Gastroesophageal sphincter (tissue), 4 donors: Measurements from ENCODE around the gene KIF13A. TPM values are rescaled to one million over a fixed set of nuclear protein-coding genes. Genes with fewer than 3 reads are reported as not detected.

Experiments used
- ATAC-seq: fragments of 150-250 bp; one replicate; pipeline ENCODE4 v1.9.1; 2016; ENCODE audit warnings: mild to moderate bottlenecking, moderate library complexity
- H3K27ac ChIP-seq, 4 donors: fragments of 200-600 bp; sonication (generic) in 3 of 4; 1 replicate in 3 of 4; 2 replicates in 1 of 4; pipeline ENCODE4 v1.5.1; 2016 to 2019
- H3K27me3 ChIP-seq: fragments of 200-600 bp; sonication (generic); one replicate; pipeline ENCODE4 v1.5.1; 2019
- H3K36me3 ChIP-seq, 2 donors: fragments of 200-600 bp; sonication (generic); one replicate each; pipeline ENCODE4 v1.5.1; 2019; ENCODE audit warnings: control low read depth in 1 of 2
- H3K4me1 ChIP-seq, 3 donors: fragments of 200-600 bp; sonication (generic); 1 replicate in 2 of 3; 2 replicates in 1 of 3; pipeline ENCODE4 v1.5.1; 2016 to 2019; ENCODE audit warnings: control low read depth in 2 of 3
- H3K4me3 ChIP-seq, 2 donors: fragments of 200-600 bp; sonication (generic); one replicate each; pipeline ENCODE4 v1.5.1; 2019; ENCODE audit warnings: mild to moderate bottlenecking in 1 of 2, moderate library complexity in 1 of 2
- H3K9me3 ChIP-seq, 3 donors: fragments of 200-600 bp; sonication (generic); one replicate each; pipeline ENCODE4 v1.5.1; 2017 to 2019; ENCODE audit warnings: control low read depth in 2 of 3
- EP300 ChIP-seq: sonication (generic); formaldehyde crosslinking; IDR thresholded peaks from one replicate; pipeline ENCODE4 v1.6.1; 2017; ENCODE audit warnings: antibody characterized with exemption, mild to moderate bottlenecking
- POLR2A ChIP-seq, 2 donors: fragments of 450-650 bp; IDR thresholded peaks; one replicate each; pipeline ENCODE4 v1.6.1; 2017; ENCODE audit warnings: antibody characterized with exemption in 2 of 2, mild to moderate bottlenecking in 2 of 2, moderate library complexity in 1 of 2
- POLR2AphosphoS5 ChIP-seq: sonication (generic); formaldehyde crosslinking; IDR thresholded peaks from one replicate; pipeline ENCODE4 v1.6.1; 2017; ENCODE audit warnings: antibody characterized with exemption
- WGBS, 2 donors: methylation state at CpG; one replicate each; pipeline ENCODE4 v1.1.5; 2018; ENCODE audit warnings: low coverage in 1 of 2; 5-methylcytosine and 5-hydroxymethylcytosine counted together
- total RNA-seq, 4 donors: library from RNA; depleted of rRNA; stranded (reverse); fragments of >200 nt; gene quantifications; one replicate each; pipeline ENCODE4 v1.1.0, GENCODE V29; 2016
- TF ChIP-seq, protein P1 (sequence below), 4 experiments: fragments of 200-600 bp in 2 of 4; fragments of 450-650 bp in 2 of 4; sonication (generic) in 1 of 4; IDR thresholded peaks; one replicate each; pipeline ENCODE4 v1.5.1; 2017 to 2019; ENCODE audit warnings: antibody characterized with exemption in 4 of 4, mild to moderate bottlenecking in 2 of 4, moderate library complexity in 2 of 4

Gene KIF13A
- total RNA-seq, 4 donors from 2014 or later: 67.7 to 98.9 (median 84.1) TPM

GRCh38 chr6:18031189-18031588, 43.8 kb upstream of the KIF13A start:
- ATAC-seq: no peak
- H3K9me3 ChIP-seq: no peaks in the 10 kb centered on the region
- no peaks in the 10 kb centered on the region for H3K27me3 ChIP-seq
- H3K27ac ChIP-seq: no peak overlapping the region
- no peaks in the 10 kb centered on the region for H3K4me1 ChIP-seq
- no peaks in the 10 kb centered on the region for H3K36me3 ChIP-seq
- no peak overlapping the region for H3K4me3 ChIP-seq
- WGBS, 2 donors: 89 to 93% methylated on average over 2 of the region's 2 CpGs
- TF ChIP-seq EP300 (no peak), POLR2AphosphoS5 (no peak), POLR2A (IDR thresholded peaks at IDR 0.05) (no peak)
- TF ChIP-seq, protein P1, sequence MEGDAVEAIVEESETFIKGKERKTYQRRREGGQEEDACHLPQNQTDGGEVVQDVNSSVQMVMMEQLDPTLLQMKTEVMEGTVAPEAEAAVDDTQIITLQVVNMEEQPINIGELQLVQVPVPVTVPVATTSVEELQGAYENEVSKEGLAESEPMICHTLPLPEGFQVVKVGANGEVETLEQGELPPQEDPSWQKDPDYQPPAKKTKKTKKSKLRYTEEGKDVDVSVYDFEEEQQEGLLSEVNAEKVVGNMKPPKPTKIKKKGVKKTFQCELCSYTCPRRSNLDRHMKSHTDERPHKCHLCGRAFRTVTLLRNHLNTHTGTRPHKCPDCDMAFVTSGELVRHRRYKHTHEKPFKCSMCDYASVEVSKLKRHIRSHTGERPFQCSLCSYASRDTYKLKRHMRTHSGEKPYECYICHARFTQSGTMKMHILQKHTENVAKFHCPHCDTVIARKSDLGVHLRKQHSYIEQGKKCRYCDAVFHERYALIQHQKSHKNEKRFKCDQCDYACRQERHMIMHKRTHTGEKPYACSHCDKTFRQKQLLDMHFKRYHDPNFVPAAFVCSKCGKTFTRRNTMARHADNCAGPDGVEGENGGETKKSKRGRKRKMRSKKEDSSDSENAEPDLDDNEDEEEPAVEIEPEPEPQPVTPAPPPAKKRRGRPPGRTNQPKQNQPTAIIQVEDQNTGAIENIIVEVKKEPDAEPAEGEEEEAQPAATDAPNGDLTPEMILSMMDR (IDR thresholded peaks at IDR 0.05): no peak

DNA sequence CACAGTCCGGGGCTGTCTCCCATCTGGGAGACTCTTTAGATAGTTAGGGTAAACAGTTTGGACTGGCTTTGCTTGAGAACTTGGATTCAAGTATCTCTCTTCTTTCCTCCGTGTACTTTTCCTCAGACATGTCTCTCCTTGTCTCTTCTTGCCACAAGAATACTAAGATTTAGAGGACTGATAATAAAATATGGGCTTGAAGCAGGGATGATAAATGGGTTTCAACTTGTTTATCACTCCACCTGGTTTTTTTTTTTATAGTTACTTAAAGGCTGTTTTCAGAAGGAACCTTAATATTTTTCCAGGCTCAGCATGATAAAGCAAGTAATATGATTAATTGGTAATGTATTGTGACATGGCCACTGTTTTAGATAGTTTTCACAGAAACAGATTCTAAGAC, 40.9 kb upstream of the KIF13A start:
- H3K36me3 ChIP-seq: no peaks in the 10 kb centered on the region
- no peaks in the 10 kb centered on the region for H3K9me3 ChIP-seq
- H3K4me3 ChIP-seq: no peak overlapping the region
- no peak overlapping the region for H3K27ac ChIP-seq
- no peak for ATAC-seq
- H3K27me3 ChIP-seq: no peaks in the 10 kb centered on the region
- peaks cover 0 to under 1% (median 0%) of the 10 kb centered on the region in 3 donors for H3K4me1 ChIP-seq
- 46 to 84% methylated on average over 2 of the region's 2 CpGs for WGBS, 2 donors
- TF ChIP-seq POLR2A (IDR thresholded peaks at IDR 0.05) (no peak), EP300 (no peak), POLR2AphosphoS5 (no peak)
- TF ChIP-seq, protein P1 (IDR thresholded peaks at IDR 0.05): no peak

- ATAC-seq: no peak
- Histone ChIP-seq H3K4me1 (peaks cover 0 to 11% (median 6%) of the 10 kb centered on the region in 3 donors), H3K27me3 (no peaks in the 10 kb centered on the region), H3K9me3 (no peaks in the 10 kb centered on the region), H3K4me3 (no peak overlapping the region), H3K36me3 (no peaks in the 10 kb centered on the region), H3K27ac (no peak overlapping the region)
- WGBS, 2 donors: 64 to 88% methylated on average over 2 to 6 of the region's 6 CpGs
- no peak for TF ChIP-seq POLR2A (IDR thresholded peaks at IDR 0.05)
- TF ChIP-seq EP300: no peak
- TF ChIP-seq POLR2AphosphoS5: no peak
- TF ChIP-seq, protein P1 (IDR thresholded peaks at IDR 0.05): no peak
These were observed 38.2 kb upstream of the KIF13A start for GRCh38 chr6:18025596-18025995.

DNA sequence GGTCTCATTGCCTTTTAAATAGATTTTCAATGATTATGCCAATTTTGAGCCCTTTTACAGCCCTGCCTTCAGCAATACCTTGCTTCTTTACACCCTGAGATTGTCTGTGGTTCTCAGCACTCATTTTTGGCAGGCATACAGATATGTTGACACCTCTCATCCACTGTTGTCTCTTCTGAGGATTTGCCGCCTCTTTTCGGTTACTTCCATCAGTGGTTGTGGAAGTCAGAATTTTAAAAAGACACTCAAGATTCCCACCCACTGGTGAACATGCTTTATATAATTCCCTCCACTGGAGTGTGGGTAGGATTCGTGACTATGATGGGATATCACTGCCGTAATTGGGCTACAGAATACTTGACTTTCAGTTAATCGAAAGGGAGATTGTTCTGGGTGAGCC, 37.4 kb upstream of the KIF13A start:
- no peaks in the 10 kb centered on the region for H3K27me3 ChIP-seq
- H3K36me3 ChIP-seq: no peaks in the 10 kb centered on the region
- no peak for ATAC-seq
- H3K27ac ChIP-seq: no peak overlapping the region
- TF ChIP-seq POLR2AphosphoS5: no peak
- TF ChIP-seq EP300: no peak
- TF ChIP-seq, protein P1 (IDR thresholded peaks at IDR 0.05): no peak
- TF ChIP-seq POLR2A (IDR thresholded peaks at IDR 0.05): no peak
- no peaks in the 10 kb centered on the region for H3K9me3 ChIP-seq
- WGBS, 2 donors: 96% methylated on average over 3 of the region's 5 CpGs; no CpG with 5 or more reads in 1 of the 2 donors
- peaks cover 0 to 11% (median 6%) of the 10 kb centered on the region in 3 donors for H3K4me1 ChIP-seq
- H3K4me3 ChIP-seq: no peak overlapping the region

DNA sequence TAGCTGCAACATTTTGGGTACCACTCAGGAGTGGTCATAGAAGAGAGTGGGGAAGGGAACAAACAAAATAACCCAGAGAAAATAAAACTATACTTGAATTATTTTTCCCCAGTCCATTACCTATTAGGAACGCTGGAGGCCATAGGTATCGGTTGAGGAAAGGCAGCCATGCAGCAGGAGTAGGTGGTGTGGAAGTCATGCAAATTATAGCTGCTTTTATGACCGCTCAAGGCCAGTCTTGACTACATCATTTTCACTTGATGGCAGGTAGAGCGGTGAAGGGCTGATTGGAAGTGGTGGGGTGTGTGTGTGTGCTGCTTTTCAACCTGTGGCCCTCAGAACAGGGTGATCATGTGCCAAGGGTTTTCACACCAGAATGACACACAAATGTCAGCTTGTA, 36.5 kb upstream of the KIF13A start:
- no peak overlapping the region for H3K27ac ChIP-seq
- no peak overlapping the region for H3K4me3 ChIP-seq
- H3K27me3 ChIP-seq: no peaks in the 10 kb centered on the region
- no peak for ATAC-seq
- peaks cover 0 to 11% (median 6%) of the 10 kb centered on the region in 3 donors for H3K4me1 ChIP-seq
- 100% methylated on average over 4 of the region's 4 CpGs for WGBS, 2 donors
- H3K36me3 ChIP-seq: no peaks in the 10 kb centered on the region
- H3K9me3 ChIP-seq: no peaks in the 10 kb centered on the region
- TF ChIP-seq, protein P1 (IDR thresholded peaks at IDR 0.05): no peak
- TF ChIP-seq POLR2AphosphoS5 (no peak), EP300 (no peak), POLR2A (IDR thresholded peaks at IDR 0.05) (no peak)
